Suprapubic skin (tissue), 3 donors: ENCODE data around the gene RNF114.

Source experiments
- EP300 ChIP-seq: sonication (generic); formaldehyde crosslinking; IDR thresholded peaks from one replicate; pipeline ENCODE4 v1.6.1; 2017; ENCODE audit warnings: antibody characterized with exemption
- TF ChIP-seq, protein P1 (sequence below), 2 donors: fragments of 200-600 bp in 1 of 2; fragments of 450-650 bp in 1 of 2; sonication (generic) in 1 of 2; IDR thresholded peaks; one replicate each; pipeline ENCODE4 v1.5.1; 2016 to 2019; ENCODE audit warnings: antibody characterized with exemption in 2 of 2, mild to moderate bottlenecking in 1 of 2, moderate library complexity in 1 of 2

DNA sequence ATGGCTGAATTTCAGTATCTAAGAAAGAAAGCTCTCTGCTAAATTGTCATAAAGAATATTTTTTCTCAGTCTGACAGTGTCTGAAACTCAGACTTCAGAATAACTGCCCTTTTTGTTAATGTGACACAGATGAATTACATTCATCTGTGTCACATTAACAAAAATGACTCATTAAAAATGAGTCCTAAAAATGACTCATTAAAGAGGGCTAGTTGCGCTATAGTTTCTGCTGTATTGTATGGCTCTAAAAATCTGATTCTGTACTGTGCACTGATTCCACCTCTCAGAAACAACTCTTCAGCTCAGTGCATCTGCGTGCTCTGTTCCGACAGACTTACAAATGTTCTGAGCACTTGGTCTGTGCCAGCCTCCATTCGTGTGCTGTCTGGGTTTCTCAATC, 15.0 kb downstream of the RNF114 start:
- TF ChIP-seq EP300: no peak
- TF ChIP-seq, protein P1, sequence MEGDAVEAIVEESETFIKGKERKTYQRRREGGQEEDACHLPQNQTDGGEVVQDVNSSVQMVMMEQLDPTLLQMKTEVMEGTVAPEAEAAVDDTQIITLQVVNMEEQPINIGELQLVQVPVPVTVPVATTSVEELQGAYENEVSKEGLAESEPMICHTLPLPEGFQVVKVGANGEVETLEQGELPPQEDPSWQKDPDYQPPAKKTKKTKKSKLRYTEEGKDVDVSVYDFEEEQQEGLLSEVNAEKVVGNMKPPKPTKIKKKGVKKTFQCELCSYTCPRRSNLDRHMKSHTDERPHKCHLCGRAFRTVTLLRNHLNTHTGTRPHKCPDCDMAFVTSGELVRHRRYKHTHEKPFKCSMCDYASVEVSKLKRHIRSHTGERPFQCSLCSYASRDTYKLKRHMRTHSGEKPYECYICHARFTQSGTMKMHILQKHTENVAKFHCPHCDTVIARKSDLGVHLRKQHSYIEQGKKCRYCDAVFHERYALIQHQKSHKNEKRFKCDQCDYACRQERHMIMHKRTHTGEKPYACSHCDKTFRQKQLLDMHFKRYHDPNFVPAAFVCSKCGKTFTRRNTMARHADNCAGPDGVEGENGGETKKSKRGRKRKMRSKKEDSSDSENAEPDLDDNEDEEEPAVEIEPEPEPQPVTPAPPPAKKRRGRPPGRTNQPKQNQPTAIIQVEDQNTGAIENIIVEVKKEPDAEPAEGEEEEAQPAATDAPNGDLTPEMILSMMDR (IDR thresholded peaks at IDR 0.05): no peak
